Measurements from ENCODE around the gene CTPS2.
"Not testable (repeated sequence)": the region's sequence is repeated elsewhere in the genome, so short reads cannot be mapped to it uniquely, and the experiment has no call there.

Gene CTPS2

DNA sequence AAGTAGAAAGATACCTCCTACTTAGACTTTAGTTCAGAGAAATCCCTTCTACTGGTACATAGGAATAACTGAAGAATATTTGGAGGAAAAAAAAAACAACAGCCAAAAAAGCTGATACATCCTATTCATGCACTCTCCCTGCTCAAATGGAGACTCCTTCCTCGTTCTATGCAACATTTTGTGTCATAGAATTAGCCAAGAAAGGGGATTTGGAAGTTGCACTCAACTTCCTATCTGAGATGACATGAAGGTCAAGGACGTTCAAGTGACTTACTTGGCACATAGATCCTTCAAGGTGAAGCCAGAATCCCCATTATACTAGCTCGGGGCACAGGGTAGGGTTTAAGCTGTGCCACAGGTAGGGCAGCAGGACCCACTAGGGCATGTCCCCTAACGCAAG, 118.7 kb downstream of the CTPS2 start:
- no peak for DNase-seq

DNA sequence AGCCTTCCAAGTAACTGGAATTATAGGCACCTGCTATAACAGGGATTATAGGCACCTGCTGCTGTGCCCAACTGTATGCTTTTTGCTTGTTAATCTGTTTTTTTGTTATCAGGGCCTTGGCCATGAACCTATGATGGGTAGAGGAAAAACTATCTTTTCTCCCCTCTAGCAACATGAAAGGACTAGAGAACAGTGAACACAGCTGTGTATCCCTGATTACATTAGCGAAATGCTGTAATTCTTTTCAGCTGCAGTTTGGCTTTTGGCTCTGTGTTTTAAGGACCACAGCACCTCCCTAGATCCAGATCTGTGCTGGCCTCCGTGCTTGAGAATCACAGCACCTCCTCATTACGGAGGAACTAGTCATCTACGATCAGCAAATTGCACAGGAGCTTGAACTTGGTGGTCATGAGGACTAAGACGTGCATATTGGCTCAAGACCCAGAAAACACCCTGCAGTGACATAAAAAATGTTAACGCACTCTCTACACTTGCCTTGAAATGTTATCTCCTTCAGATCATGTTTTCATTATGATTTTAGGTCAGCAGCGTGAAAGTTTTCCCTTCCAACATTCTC, 120.2 kb downstream of the CTPS2 start:
- DNase-seq: no peak

DNA sequence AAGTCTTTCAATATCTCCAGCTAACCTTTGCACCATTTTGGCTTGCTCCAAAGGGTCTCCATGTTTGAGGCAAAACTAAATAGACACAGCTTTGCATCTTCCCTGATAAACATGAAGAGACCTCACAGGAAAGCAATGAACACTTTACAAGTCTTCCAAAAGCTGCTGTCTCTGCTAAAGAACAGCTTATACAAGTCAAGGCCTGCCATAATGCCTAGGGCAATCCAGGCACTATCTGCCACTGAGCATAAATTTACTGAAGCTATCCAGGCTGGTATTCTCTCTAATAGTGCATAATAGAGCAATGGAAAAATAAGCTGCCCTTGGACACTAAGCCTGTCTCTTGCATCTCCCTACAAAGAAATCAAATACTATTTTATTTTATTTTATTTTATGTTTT, 122.6 kb downstream of the CTPS2 start:
- no peak for DNase-seq

DNA sequence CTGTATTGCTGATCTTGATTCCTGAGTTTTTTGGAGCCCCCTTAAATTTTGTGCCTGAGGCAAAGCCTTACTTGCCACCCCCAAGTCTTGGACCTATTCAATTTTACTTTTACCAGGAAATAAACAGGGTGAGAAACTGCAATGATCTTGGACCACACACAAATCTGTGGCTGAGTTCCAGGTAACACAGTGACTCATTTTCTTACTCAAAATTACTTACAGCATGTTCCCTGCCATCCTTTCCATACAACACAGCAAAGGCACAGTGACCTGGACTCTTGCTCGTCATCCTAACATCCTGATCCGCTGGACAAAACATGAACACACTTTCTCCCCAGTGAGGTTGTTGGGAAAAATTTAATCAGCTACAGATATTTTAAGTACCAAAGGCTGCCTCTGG, 123.3 kb downstream of the CTPS2 start:
- no peak for DNase-seq

DNA sequence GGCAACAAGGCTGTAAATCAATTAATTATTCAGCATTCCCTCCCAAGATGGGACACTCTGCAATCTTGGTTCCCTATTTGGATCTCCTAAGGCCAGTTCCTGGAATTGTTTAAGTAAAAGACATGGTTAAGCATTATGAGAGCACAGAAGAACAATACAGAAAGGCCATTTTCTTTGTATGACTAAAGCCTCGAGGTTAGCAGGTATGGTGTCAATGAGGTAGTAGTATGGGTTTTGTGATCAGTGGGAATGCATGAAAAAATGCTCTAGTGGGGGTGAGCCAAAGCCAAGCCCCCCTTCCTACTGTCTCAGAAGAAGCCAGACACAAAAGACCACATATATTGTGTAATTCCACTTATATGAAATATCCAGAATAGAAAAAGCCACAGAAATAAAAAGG, 124.2 kb downstream of the CTPS2 start:
- no peak for DNase-seq

DNA sequence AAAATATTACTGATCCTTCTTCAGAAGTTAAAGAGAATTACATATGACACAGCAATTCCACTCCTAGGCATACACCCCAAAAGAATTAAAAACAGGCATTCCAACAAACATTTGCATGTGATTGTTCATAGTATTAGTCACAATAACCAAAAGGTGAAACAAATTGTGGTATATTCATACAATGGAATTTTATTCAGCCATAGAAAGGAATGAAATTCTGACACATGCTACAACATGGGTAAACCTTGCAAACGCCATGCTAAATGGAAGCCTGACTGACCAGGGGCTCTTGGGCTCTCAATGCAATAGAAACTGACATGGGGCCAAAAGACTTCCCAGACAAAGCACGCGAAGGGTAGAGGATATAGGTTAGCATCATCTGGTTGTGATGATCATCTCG, 124.6 kb downstream of the CTPS2 start:
- no peak for DNase-seq

DNA sequence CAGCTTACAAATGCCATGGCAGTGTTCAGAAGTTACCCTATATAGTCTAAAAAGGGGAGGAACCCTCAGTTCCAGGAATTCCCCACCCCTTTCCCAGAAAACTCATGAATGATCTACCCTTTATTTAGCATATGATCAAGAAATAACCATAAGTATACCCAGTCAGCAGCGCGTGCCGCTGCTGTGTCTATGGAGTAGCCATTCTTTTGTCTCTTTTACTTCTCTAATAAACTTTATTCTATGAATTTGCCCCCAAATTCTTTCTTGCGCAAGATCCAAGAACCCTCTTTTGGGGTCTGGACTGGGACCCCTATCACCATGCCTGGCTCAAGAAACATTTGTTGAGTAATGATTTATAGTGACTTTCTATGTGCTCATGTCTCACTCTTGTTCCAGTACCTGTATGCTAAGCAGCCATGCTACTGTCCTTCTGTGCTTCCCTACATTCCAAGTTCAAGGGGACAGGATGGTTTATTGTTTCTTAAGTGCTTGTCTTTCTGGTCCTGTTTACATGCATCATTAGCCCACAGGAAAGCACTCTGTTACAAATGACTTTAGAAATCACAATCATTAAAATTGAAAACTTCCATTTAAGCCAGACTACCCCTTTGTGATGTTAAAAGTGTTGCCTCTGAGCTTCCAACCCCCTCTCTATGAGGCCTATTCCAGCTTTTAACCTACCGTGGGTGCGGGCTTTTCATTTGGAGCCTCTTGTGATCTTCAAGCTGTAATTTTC, 125.9 kb downstream of the CTPS2 start:
- no peak for DNase-seq

DNA sequence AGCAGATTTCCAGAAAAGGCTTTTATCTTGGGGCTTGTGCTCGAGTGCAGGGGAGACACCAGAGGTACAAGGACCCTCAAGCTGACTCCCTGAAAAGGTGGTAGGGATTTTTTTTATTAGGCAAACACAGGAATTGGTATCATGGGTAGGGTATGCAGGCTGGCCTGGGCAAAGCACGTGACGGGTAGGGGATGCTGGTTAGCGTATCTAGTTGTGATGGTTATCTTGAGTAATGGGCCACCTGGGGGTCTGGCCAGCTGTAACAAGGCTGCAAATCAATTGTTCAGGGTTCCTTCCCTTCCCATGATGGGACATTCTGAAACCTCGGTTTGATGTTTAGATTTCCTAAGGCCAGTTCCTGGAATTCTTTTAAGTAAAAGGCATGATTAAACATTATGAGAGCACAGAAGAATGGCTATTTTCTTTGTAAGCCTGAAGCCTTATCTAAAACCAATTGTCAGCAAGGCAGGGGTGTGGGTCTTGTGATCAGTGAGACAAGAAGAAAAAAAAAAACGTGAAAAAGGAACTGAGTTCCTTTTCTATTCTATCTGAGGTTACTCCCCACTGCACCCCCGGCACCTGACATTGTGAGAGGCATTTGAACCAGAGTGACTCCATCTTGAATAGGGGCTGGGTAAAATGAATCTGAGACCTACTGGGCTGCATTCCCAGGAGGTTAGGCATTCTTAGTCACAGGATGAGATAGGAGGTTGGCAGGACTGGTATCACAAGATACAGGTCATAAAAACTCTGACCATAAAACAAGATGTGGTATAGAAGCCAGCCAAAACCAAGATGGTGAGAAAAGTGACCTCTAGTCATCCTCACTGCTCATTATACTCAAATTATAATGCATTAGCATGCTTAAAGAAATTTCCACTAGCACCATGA, 126.7 kb downstream of the CTPS2 start:
- DNase-seq: no peak

DNA sequence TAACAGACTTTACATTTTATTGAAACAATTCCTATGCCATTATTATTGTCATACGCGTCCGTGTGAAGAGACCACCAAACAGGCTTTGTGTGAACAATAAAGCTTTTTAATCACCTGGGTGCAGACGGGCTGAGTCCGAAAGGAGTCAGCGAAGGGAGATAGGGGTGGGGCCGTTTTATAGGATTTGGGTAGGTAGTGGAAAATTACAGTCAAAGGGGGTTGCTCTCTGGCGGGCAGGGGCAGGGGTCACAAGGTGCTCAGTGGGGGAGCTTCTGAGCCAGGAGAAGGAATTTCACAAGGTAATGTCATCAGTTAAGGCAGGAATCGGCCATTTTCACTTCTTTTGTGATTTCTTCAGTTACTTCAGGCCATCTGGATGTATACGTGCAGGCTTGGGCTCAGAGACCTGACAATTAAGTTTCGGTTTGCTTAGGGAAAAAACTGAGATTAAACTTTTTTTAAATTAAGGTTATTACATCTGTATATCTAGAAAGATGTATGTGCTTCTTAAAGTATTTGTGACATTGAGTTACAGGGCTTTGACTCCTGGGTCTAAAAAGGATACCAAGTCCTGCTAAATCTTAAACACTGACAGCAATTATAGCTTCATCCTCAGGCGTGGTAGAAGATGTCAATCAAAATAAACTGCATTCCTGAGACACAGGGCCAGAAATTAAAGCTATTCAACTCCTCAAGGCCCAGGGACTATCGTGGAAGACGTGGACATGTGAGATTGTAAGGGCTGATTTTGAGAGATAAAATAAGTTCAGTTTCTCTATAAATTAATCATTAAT, 132.3 kb downstream of the CTPS2 start:
- not testable (repeated sequence) for DNase-seq

DNA sequence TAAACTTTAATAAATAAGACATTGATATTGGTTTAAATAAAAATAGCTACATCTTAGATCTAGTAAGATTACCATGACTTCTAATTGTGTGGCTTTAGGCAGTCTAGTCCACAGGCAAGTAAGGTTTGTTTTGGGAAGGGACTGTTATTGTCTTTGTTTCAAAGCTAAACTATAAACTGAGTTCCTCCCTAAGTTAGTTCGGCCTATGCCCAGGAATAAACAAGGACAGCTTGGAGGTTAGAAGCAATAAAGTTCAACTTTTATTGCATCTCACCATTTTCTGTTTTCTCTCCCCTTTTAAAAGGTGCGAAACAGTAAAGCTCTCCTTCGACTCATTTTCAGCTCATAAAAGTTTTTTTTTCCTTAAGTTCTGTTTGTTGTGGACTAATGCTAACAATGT, 133.0 kb downstream of the CTPS2 start:
- no peak for DNase-seq

DNA sequence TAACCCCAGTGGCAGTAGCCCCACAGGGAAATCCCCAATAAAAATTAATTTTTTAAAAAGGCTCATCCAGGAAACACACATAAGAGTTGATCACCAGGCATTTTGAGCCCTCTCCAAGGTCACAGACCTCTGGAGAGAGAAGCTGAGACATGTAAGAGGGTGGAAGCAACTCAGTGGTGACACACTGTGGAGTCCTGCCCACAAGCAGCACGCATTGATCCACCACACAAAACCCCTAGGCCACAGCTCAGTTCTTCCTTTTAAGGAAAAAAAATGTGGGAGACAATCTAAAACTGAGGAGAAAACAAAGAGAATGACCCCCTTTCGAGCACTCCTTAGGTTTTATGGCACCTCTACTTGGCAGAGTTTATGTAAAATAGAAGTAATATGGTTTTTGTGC, 134.3 kb downstream of the CTPS2 start:
- DNase-seq: no peak

DNA sequence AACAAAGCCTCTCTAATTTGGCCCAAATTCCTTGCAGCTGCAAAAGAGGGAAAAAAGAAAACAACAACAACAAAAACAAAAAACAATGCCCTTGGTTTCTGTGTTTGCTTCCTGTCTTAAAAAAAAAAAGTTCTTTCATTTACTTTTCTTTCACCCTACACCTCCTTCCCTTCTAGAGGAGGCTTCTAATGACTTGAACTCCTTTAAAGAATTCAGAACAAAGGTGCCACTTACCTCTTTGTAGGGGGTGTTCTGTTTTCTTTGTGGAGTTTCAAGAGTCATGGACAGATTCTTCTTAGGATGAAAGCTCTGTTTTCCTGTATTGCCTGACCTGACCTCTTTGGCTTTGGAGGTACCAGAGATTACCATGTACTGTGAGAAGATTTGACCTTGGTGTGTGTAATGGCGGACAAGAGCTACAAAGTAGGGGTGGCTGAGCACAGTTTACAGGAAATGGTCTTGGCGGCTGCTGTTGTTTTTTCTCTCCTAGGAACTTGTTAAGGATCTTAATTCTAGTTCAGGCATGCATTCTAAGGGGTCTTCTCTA, 134.9 kb downstream of the CTPS2 start:
- DNase-seq: no peak

DNA sequence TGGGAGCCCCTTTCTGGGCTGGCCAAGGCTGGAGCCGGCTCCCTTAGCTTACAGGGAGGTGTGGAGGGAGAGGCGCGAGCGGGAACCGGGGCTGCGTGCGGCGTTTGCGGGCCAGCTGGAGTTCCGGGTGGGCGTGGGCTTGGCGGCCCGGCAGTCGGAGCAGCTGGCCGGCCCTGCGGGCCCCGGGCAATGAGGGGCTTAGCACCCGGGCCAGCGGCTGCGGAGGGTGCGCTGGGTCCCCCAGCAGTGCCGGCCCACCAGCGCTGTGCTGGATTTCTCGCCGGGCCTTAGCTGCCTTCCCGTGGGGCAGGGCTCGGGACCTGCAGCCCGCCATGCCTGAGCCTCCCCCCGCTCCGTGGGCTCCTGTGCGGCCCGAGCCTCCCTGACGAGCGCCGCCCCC, 137.1 kb downstream of the CTPS2 start:
- not testable (repeated sequence) for DNase-seq

DNA sequence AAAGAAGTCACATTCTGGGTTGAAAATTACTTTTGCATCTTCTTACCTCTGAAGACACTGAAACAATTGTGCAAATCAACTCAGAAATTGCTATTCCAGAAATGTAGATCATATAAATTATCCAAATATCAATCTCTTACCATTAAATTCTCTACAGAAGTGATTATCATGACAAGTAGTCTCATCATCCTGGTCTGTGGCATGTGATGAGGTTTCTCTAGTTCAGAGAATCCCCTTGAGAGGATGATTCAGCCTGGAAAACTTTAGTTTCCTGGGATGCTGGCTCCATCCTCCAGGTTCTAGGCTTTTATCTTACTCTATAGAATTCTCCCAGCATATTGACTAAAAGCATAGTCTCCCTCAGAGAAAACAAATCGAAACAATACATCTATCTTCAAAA, 138.7 kb downstream of the CTPS2 start:
- no peak for DNase-seq

DNA sequence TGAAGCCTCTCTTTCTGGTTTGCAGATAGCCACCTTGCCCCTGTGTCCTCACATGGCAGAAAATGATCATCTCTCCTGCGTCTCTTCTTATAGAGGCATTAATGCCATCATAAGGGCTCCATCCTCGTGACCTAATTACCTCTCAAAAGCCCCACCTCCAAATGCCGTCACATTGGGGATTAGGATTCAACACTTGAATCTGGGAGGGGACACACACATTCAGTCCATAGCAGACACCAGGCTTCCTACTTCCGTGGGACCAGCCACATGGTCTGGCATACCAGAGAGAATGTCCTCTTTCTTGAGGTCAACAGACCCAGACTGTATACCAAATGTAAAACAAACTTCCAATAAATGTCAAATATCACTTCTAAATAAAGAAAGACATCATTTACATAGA, 144.8 kb downstream of the CTPS2 start:
- no peak for DNase-seq

DNA sequence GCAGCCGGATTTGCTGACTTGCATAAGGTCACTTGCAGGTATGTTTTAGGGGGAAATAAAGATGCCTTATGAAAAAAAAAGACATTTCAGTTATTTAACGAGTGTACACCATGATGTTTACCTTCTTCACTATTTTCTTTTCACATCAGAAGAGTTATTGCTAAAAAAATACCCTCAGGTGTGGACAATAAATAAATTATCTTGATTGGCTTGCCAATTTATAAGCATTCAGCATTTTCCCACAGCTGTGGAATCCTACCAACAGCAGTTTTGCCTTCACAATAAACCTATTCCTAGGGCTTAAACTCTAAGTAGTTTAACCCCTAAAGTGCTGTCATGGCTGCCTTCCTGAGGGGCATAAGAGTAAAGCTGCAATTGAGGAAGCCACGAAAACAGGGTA, 145.9 kb downstream of the CTPS2 start:
- DNase-seq: no peak

DNA sequence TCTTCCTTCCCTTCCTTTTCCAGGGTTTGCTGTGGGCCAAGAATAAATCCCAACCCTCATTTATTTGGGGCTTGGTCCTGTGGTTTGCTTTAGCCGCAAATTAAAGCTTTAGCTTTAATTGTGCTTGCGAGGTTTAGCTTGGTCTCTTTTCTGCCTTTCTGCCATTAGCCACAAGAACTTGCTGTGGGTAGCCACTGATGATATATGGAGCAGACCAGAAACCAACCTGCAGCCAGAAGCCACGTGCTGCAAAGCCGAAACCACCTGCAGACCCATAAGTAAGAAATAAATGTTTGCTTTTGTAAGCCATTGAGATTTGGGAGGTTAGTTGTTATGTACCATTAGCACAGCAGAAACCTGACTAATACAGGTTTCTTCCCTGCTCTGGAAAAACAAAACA, 152.3 kb downstream of the CTPS2 start:
- no peak for DNase-seq

DNA sequence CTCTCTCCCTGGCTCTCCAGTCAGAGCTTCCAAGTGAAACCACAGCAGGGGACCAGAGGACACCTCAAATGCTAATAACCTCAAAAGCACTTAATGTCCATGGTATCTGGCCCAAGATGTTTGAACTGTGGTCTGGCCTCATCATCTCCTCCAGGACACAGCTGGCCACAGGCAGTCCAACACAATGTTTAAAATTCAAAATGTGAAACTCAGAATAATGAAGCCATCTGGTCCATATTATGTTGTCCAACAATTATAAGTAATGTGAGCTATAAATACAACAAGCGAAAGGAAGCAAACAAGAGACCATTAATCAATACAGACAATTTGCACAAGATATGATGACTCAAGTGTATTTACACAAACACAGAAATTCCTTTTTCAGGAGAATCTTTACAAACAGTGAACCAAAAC, 153.3 kb downstream of the CTPS2 start:
- no peak for DNase-seq

DNA sequence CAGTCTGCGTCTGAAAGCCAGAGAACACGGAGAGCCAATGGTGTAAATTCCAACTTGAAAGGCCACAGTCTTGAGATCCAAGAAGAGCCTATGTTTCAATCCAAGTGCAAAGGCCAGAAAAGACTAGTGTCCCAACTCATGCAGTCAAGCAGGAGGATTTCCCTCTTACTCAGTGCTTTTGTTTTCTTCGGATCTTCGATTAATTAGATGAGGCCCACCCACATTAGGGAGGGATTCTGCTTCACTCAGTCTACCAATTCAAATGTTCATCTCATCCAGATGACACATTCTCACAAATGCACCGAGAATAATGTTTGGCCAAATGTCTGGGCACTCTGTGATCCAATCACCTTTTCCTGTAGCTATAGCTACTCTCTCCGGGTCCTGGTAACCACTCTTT, 154.0 kb downstream of the CTPS2 start:
- no peak for DNase-seq

DNA sequence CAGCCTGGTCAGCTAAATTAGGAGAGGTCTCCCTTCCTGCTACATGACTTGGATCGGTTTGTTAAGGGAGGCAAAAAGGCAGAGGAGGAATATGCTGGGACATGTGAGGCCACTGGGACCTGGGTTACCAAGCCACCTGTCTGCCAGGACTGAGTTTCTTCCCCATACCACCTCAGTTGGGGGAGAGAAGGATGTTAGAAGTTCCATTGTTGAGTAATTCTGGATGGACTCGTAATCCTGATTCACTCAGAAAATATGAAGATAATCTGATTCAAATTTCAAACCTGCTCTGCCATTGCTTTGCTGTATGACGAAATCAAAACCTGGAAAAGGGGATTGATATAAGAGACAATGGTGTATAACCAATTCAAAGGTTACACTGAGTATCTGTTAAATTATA, 159.9 kb downstream of the CTPS2 start:
- DNase-seq: no peak

DNA sequence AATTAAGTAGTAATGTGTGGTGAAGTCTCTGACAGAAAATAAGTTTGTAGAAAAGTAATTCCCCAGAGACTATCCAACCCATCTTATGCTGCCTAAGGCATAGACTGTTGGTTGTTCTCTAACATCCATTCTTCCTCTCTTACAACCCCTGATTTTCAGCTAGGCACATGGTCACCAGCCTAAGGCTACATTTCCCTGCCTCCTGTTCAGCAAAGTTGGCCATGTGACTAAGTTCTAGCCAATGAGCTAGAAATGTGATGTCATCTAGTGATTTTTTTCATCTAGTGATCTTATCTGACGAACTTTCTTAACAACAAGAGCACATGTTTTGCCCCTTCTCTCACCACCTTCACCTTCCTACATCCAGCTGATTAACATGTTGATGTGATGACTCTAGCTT, 164.8 kb downstream of the CTPS2 start:
- DNase-seq: no peak

DNA sequence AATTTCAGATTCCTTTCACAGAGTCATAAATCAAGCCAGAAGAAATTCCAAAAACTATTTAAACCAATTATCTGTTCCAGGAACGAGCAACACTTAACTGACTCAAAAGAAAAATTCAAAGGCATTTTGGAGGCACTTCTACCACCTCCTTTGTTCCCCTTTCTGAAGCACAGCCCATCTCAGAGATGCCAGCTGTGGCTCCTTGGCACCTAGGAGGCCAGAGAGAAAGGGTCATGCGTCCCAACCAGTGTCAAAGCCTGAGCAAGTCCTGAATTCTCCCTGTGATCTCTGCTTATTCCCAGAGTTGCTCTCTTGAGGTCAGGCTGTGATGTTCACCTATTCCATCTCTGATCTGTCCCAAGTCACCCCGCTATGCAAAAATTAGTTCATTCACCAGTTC, 167.5 kb downstream of the CTPS2 start:
- no peak for DNase-seq
